Esophagus (tissue), 2 donors: Measurements from ENCODE around the gene IL21R. TPM values are rescaled to one million over a fixed set of nuclear protein-coding genes. Genes with fewer than 3 reads are reported as not detected.
"Not testable (repeated sequence)": the region's sequence is repeated elsewhere in the genome, so short reads cannot be mapped to it uniquely, and the experiment has no call there.

Source experiments
- H3K27ac ChIP-seq, 2 donors: one replicate each; pipeline ENCODE4 v1.5.1; 2013; ENCODE audit warnings: low read depth in 2 of 2, mild to moderate bottlenecking in 2 of 2, inconsistent platforms in 1 of 2, low read length in 1 of 2, moderate library complexity in 1 of 2
- H3K27me3 ChIP-seq, 2 donors: one replicate each; pipeline ENCODE4 v1.6.1; 2013; ENCODE audit warnings: low read length in 2 of 2, control low read depth in 1 of 2, mild to moderate bottlenecking in 1 of 2; ENCODE audit not compliant: insufficient read depth in 2 of 2, control insufficient read depth in 1 of 2
- H3K36me3 ChIP-seq, 2 donors: one replicate each; pipeline ENCODE4 v1.6.1; 2013; ENCODE audit warnings: low read length in 1 of 2; ENCODE audit not compliant: control insufficient read depth in 2 of 2, insufficient read depth in 2 of 2
- H3K4me1 ChIP-seq, 2 donors: one replicate each; pipeline ENCODE4 v1.6.1; 2013; ENCODE audit warnings: low read length in 1 of 2; ENCODE audit not compliant: control insufficient read depth in 2 of 2, insufficient read depth in 2 of 2
- H3K4me3 ChIP-seq, 2 donors: one replicate each; pipeline ENCODE4 v1.5.1; 2013; ENCODE audit warnings: low read length in 2 of 2, mild to moderate bottlenecking in 2 of 2, low read depth in 1 of 2, moderate library complexity in 1 of 2
- H3K9me3 ChIP-seq, 2 donors: one replicate each; pipeline ENCODE4 v1.6.1; 2013; ENCODE audit warnings: mild to moderate bottlenecking in 2 of 2, low read depth in 1 of 2, low read length in 1 of 2, moderate library complexity in 1 of 2; ENCODE audit not compliant: control insufficient read depth in 2 of 2, insufficient read depth in 1 of 2
- WGBS, 2 donors: extraction: QIAGEN DNeasy Blood & Tissue Kit; methylation state at CpG; one replicate each; pipeline ENCODE4 v1.1.7; 2013; 5-methylcytosine and 5-hydroxymethylcytosine counted together
- polyA plus RNA-seq, 2 donors: library from polyadenylated mRNA; stranded (reverse); fragments of 200-250 nt; gene quantifications; one replicate each; pipeline ENCODE4 v1.2.3, GENCODE V29; 2013
- donor health status: healthy with polysubstance abuse.
- donor health status: Bipolar disorder and iron deficiency.

Gene IL21R
- polyA plus RNA-seq, 2 donors, result 0.19 to 0.24 TPM

DNA sequence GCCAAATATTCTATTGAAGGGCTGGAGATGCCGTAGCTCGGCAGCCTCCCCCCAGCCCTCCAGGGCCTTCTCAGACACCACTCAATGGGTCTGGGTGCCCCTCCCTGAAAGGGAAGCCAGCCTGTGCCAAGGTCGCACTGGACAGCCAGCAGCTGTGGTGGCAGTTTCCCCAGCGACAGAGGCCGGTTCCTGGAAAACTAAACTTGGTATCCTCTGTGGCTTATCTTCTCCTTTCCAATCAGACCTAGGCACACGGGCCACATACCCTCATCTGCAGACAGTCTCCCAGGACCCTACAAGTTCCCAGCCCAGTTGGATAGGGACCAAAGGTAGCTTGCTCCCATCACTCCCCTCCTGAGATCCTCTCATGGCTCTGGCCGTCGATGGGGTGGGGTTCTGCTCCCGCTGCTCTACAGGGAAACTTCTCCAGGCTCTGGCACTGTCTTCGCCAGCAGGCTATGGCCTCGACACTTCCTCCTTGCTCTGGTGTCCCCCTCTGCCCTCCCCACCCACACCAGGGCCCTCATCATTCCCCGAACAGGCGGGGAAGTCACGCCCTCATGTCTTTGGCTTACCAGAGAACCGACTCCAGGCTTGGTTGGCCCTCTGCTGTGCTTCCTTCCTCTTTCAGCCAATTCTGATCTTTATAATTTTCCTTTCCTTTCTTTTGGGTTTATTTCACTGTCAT is 18.3 kb upstream of the IL21R start:
- H3K27me3 ChIP-seq, result no peaks in the 10 kb centered on the region
- no peaks in the 10 kb centered on the region for H3K36me3 ChIP-seq
- no peak overlapping the region for H3K27ac ChIP-seq
- no peak overlapping the region for H3K4me3 ChIP-seq
- H3K4me1 ChIP-seq, result no peaks in the 10 kb centered on the region
- WGBS, 2 donors, result 75 to 76% methylated on average over 15 of the region's 15 CpGs
- H3K9me3 ChIP-seq, result peaks cover 3 to 5% of the 10 kb centered on the region in 2 donors

DNA sequence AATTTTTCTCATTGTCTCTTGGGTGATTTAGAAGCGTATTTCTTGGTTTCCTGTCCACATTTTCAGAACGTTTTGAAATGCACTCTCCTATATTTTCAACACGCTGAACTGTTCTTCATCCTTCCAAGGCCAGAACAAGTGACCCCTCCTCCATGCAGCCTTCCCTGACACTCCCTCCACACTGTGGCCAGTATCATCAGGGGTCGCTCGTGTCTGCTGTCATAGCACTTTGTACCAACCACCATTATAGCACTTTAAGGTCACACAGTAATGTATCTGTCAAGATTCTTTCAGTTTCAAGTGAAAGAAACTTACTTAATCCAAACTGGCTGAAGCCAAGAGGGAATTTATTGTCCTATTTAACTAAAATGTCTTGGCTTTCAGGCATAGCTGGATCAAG is 17.5 kb upstream of the IL21R start:
- WGBS, 2 donors, result 64 to 69% methylated on average over 5 of the region's 5 CpGs
- H3K9me3 ChIP-seq, result peaks cover 3 to 5% of the 10 kb centered on the region in 2 donors
- no peak overlapping the region for H3K4me3 ChIP-seq
- no peaks in the 10 kb centered on the region for H3K36me3 ChIP-seq
- no peaks in the 10 kb centered on the region for H3K4me1 ChIP-seq
- no peaks in the 10 kb centered on the region for H3K27me3 ChIP-seq
- H3K27ac ChIP-seq, result no peak overlapping the region

DNA sequence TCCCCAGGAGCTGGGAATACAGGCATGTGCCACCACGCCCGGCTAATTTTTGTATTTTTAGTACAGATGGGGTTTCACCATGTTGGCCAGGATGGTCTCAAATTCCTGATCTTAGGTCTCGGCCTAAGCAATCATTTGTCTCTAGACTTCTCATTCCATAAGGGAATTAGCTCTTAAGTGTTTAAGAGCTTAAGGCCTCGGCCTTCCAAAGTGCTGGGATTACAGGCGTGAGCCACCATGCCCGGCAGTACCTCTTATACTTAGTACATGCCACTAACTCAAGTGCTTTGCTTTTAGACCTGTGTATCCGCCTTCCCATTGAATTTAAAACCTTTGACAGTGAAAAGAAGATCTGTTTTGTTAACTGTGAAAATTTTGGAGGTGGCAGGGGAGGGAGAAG is 16.6 kb upstream of the IL21R start:
- H3K4me1 ChIP-seq, result no peaks in the 10 kb centered on the region
- no peak overlapping the region for H3K4me3 ChIP-seq
- 89% methylated on average over 7 of the region's 7 CpGs for WGBS, 2 donors
- H3K27ac ChIP-seq, result no peak overlapping the region
- H3K27me3 ChIP-seq, result no peaks in the 10 kb centered on the region
- no peaks in the 10 kb centered on the region for H3K36me3 ChIP-seq
- peaks cover 3 to 5% of the 10 kb centered on the region in 2 donors for H3K9me3 ChIP-seq

DNA sequence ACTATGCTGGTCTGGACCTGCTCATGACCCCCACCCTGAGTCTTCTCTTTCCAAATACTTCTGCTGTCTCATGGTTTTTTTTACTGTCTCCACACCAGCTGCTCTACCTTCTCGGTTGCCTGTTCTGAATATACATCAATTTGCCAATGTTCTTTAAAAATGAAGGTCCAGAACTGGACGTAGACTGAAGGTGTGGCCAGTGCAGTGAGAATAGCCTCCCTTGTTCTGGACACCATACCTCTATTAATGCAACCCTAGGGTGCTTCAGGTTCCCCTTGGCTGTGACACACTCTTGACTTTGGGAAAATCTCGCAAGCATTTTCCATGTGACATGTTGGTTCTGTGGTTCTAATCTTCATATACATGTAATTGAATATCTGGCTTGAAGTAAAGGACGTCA is 15.3 kb upstream of the IL21R start:
- Histone ChIP-seq H3K4me3 (no peak overlapping the region), H3K9me3 (peaks cover 3 to 5% of the 10 kb centered on the region in 2 donors), H3K36me3 (no peaks in the 10 kb centered on the region), H3K27ac (no peak overlapping the region), H3K4me1 (no peaks in the 10 kb centered on the region), H3K27me3 (no peaks in the 10 kb centered on the region)
- 71 to 76% methylated on average over 4 of the region's 4 CpGs for WGBS, 2 donors

DNA sequence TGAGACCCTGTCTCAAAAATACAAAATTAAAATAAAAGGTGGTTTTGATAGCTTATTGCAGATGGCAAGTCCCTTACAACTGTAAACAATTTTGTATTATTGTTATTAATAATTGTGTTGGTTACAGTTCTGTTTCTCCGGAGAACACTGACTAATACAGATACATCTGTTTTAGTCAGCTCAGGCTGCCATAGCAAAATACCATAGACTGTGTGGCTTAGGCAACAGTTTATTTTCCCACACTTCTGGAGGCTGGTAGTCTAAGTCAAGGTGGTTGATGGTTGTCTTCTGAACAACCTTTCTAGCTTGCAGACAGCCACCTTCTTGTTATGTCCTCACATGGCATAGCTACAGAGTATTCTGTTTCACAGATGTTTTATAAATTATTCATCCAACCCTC is 14.2 kb upstream of the IL21R start:
- H3K36me3 ChIP-seq, result no peaks in the 10 kb centered on the region
- no peak overlapping the region for H3K4me3 ChIP-seq
- H3K27ac ChIP-seq, result no peak overlapping the region
- H3K9me3 ChIP-seq, result peaks cover 3 to 5% of the 10 kb centered on the region in 2 donors
- no peaks in the 10 kb centered on the region for H3K4me1 ChIP-seq
- 74 to 76% methylated on average over 1 of the region's 1 CpG for WGBS, 2 donors
- no peaks in the 10 kb centered on the region for H3K27me3 ChIP-seq

DNA sequence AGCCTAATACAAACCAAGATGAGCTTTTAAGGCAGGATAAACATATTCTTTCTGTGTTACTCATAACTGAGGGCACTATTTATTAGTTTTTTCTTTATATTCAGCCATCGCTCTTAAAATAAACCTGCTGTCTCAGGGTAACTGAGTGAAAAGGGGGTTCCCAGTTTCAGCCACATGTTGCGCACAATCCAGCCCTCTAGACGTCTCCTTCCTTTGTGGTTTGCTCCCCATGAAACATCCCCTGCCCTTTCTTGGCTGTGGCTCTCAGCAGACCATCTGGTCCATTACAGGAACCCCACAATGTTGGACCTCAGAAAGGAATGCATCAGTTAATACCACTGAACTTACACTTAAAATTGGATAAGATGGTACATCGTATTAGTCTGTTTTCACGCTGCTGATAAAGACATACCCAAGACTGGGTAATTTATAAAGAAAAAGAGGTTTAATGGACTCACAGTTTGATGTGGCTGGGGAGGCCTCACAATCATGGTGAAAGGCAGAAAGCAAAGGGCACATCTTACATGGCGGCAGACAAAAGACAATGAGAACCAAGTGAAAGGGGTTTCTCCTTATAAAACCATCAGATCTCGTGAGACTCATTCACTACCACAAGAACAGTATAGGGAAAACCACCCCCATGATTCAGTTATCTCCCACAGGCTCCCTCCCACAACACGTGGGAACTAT is 12.6 kb upstream of the IL21R start:
- Histone ChIP-seq H3K36me3 (no peaks in the 10 kb centered on the region), H3K9me3 (no peaks in the 10 kb centered on the region), H3K4me3 (no peak overlapping the region), H3K27ac (no peak overlapping the region), H3K4me1 (no peaks in the 10 kb centered on the region), H3K27me3 (no peaks in the 10 kb centered on the region)
- WGBS, 2 donors, result 80% methylated on average over 8 of the region's 8 CpGs

DNA sequence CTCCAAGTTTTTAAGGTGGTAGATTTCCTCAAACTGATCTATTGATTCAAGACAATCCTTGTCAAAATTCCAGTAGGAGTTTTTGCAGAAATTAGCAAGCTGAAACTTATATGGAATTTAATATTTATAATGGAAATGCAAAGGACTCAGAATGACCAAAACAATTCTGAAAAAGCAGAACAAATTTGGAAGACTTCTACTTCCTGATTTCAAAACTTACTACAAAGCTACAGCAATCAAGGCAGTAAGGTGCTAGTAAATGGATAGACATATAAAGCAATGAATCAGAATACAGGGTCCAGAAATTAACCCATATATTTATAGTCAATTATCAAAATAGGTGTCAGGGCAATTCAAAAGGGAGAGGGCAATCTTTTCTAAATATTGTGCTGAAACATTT is 11.8 kb upstream of the IL21R start:
- no peaks in the 10 kb centered on the region for H3K36me3 ChIP-seq
- H3K27ac ChIP-seq, result no peak overlapping the region
- no peak overlapping the region for H3K4me3 ChIP-seq
- H3K9me3 ChIP-seq, result no peaks in the 10 kb centered on the region
- no peaks in the 10 kb centered on the region for H3K4me1 ChIP-seq
- no peaks in the 10 kb centered on the region for H3K27me3 ChIP-seq

DNA sequence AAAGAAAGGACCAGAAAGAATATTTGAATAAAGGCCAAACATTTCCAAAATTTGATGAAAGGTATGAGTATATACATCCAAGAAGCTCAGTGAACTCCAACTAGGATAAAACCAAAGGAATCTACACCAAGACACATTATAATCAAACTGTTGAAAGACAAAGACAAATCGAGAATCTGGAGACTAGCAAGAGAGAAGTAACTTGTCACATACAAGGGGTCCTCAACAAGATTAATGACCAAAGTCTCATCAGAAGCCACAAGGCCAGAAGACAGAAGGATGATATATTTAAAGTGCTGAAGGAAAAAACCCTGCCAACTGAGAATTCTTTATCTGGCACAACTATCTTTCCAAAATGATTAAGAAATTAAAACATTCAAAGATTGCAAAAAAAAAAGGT is 9.3 kb upstream of the IL21R start:
- 74 to 79% methylated on average over 1 of the region's 1 CpG for WGBS, 2 donors
- Histone ChIP-seq H3K36me3 (no peaks in the 10 kb centered on the region), H3K27me3 (no peaks in the 10 kb centered on the region), H3K27ac (no peak overlapping the region), H3K4me1 (no peaks in the 10 kb centered on the region), H3K9me3 (no peaks in the 10 kb centered on the region), H3K4me3 (no peak overlapping the region)

DNA sequence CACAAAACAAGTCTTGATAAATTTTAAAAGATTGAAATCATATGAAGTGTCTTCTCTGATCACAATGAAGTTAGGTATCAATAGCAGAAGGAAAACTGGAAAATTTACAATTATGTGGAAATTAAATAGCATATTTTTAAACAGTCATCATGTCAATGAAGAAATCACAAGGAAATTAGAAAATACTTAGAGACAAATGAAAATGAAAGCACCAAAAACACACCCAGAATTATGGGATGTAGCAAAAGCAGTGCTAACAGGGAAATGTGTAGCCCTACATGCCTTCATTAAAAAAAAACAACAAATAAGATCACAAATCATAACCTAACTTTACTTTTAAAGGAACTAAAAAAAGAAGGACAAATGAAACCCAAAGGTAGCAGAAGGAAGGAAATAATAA is 7.5 kb upstream of the IL21R start:
- H3K27ac ChIP-seq, result no peak overlapping the region
- no peak overlapping the region for H3K4me3 ChIP-seq
- H3K9me3 ChIP-seq, result no peaks in the 10 kb centered on the region
- H3K27me3 ChIP-seq, result no peaks in the 10 kb centered on the region
- no peaks in the 10 kb centered on the region for H3K36me3 ChIP-seq
- H3K4me1 ChIP-seq, result no peaks in the 10 kb centered on the region

DNA sequence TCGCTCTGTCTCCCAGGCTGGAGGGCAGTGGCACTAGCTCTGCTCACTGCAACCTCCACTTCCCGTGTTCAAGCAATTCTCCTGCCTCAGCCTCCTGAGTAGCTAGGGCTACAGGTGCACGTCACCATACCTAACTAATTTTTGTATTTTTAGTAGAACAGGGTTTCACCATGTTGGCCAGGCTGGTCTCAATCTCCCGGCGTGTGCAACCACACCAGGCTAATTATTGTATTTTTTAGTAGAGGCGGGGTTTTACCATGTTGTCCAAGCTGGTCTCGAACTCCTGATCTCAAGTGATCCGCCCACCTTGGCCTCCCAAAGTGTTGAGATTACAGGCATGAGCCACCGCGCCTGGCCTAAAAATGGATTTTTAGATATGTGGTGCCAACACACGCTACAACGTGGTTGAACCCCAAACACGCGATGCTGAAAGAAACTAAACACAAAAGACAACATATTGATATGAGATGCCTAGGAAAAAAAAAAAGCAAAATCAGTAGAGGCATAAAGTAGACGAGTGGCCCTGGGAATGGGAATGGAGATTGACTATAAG is 3.6 kb upstream of the IL21R start:
- H3K9me3 ChIP-seq, H3K27ac ChIP-seq, H3K36me3 ChIP-seq, H3K27me3 ChIP-seq, H3K4me1 ChIP-seq, H3K4me3 ChIP-seq: not testable (repeated sequence)
- WGBS, 2 donors, result 85% methylated on average over 15 of the region's 15 CpGs
